Activated CD8-positive, alpha-beta memory T cell treated with anti-CD3 and anti-CD28 coated beads, Interleukin-2, amount 10 ng/mL, durations not matched to agents 7 days and 5 days (primary cell): ENCODE results near the gene TRAF3. TPM values are rescaled to one million over a fixed set of nuclear protein-coding genes. Genes with fewer than 3 reads are reported as not detected.
A peak's percentile ranks its signal among the peaks of the same experiment; 100 is the strongest.

ENCODE experiments used
- ATAC-seq: fragments of 150-1000 bp; cut with Tn5 transposase; one replicate; pipeline ENCODE4 v1.10.0; 2021; ENCODE audit warnings: moderate library complexity
- CTCF ChIA-PET: fragments of 350-600 bp; sonication (Branson Sonifier 250); formaldehyde crosslinking; loops from one replicate; lab custom pipeline; 2021; ENCODE audit warnings: antibody characterized with exemption; lab: Charles Lee
- DNase-seq: peaks from one replicate; pipeline ENCODE4 v3.0.0-alpha.2; 2020
- H3K27ac Mint-ChIP-seq: one replicate; pipeline ENCODE4 v1.8.0; 2021; ENCODE audit warnings: mild to moderate bottlenecking, mixed read lengths
- H3K27me3 Mint-ChIP-seq: one replicate; pipeline ENCODE4 v1.8.0; 2021; ENCODE audit warnings: mixed read lengths
- H3K36me3 Mint-ChIP-seq: one replicate; pipeline ENCODE4 v1.8.0; 2021; ENCODE audit warnings: mild to moderate bottlenecking, mixed read lengths
- H3K4me1 Mint-ChIP-seq: one replicate; pipeline ENCODE4 v1.8.0; 2021; ENCODE audit warnings: mixed read lengths
- H3K4me3 Mint-ChIP-seq: one replicate; pipeline ENCODE4 v1.8.0; 2021; ENCODE audit warnings: mild to moderate bottlenecking, moderate library complexity, mixed read lengths
- H3K9me3 Mint-ChIP-seq: one replicate; pipeline ENCODE4 v1.8.0; 2022; ENCODE audit warnings: low read depth, mixed read lengths
- total RNA-seq, 2 experiments: library from RNA; stranded (reverse); gene quantifications; one replicate each; pipeline ENCODE4 v1.2.3, GENCODE V29; 2021

Gene TRAF3
- total RNA-seq, 2 experiments from 2014 or later: 49.5 to 78.1 TPM

GRCh38 chr14:102914474-102915291 is 137.4 kb downstream of the TRAF3 start:
- Mint-ChIP-seq H3K9me3 (no peaks in the 10 kb centered on the region), H3K4me1 (peaks cover 5% of the 10 kb centered on the region), H3K4me3 (no peak overlapping the region), H3K27me3 (no peaks in the 10 kb centered on the region), H3K27ac (no peak overlapping the region), H3K36me3 (no peaks in the 10 kb centered on the region)
- CTCF ChIA-PET: interaction anchor here (0.6 kb wide), 1 partner anchor 965 kb away, joined by 3 read pairs; no protein-coding TSS in a partner anchor
- DNase-seq (no peak), ATAC-seq (no peak)

GRCh38 chr14:102915292-102916110 is 138.3 kb downstream of the TRAF3 start:
- CTCF ChIA-PET: interaction anchor here (0.6 kb wide), 1 partner anchor 966 kb away, joined by 3 read pairs; no protein-coding TSS in a partner anchor
- Mint-ChIP-seq H3K27me3 (no peaks in the 10 kb centered on the region), H3K4me3 (no peak overlapping the region), H3K27ac (no peak overlapping the region), H3K4me1 (peaks cover 5% of the 10 kb centered on the region), H3K9me3 (no peaks in the 10 kb centered on the region), H3K36me3 (no peaks in the 10 kb centered on the region)
- ATAC-seq (no peak), DNase-seq (no peak)

- no peak for DNase-seq
- peaks cover 5% of the 10 kb centered on the region for H3K4me1 Mint-ChIP-seq
- no peaks in the 10 kb centered on the region for H3K36me3 Mint-ChIP-seq
- no peak overlapping the region for H3K4me3 Mint-ChIP-seq
- no peak for ATAC-seq
- CTCF ChIA-PET: interaction anchor here (1.5 kb wide), 1 partner anchor 97 kb away, joined by 3 read pairs; no protein-coding TSS in a partner anchor
- H3K9me3 Mint-ChIP-seq: no peaks in the 10 kb centered on the region
- H3K27ac Mint-ChIP-seq: no peak overlapping the region
- no peaks in the 10 kb centered on the region for H3K27me3 Mint-ChIP-seq
Observed at GRCh38 chr14:102916347-102917055, 139.3 kb downstream of the TRAF3 start.

- peaks cover 5% of the 10 kb centered on the region for H3K4me1 Mint-ChIP-seq
- ATAC-seq: no peak
- H3K27me3 Mint-ChIP-seq: no peaks in the 10 kb centered on the region
- no peak overlapping the region for H3K27ac Mint-ChIP-seq
- no peaks in the 10 kb centered on the region for H3K9me3 Mint-ChIP-seq
- CTCF ChIA-PET: interaction anchor here (1.5 kb wide), 1 partner anchor 98 kb away, joined by 3 read pairs; no protein-coding TSS in a partner anchor
- no peak overlapping the region for H3K4me3 Mint-ChIP-seq
- no peaks in the 10 kb centered on the region for H3K36me3 Mint-ChIP-seq
- DNase-seq: no peak
Observed at GRCh38 chr14:102917056-102917385, 139.8 kb downstream of the TRAF3 start.

- Mint-ChIP-seq H3K36me3 (no peaks in the 10 kb centered on the region), H3K27ac (no peak overlapping the region), H3K4me1 (peaks cover 5% of the 10 kb centered on the region), H3K27me3 (no peaks in the 10 kb centered on the region), H3K4me3 (no peak overlapping the region), H3K9me3 (no peaks in the 10 kb centered on the region)
- DNase-seq (peak; percentile 77), ATAC-seq (peak; percentile 61)
- CTCF ChIA-PET: interaction anchor here (0.9 to 1.9 kb wide), 8 partner anchors 16 to 223 kb away, joined by 3 to 12 read pairs (median 4); no protein-coding TSS in a partner anchor
Observed at GRCh38 chr14:102917469-102918211, 140.4 kb downstream of the TRAF3 start.

- Mint-ChIP-seq H3K27me3 (peaks cover 4% of the 10 kb centered on the region), H3K36me3 (no peaks in the 10 kb centered on the region), H3K4me3 (no peak overlapping the region), H3K4me1 (peaks cover 9% of the 10 kb centered on the region), H3K9me3 (no peaks in the 10 kb centered on the region), H3K27ac (no peak overlapping the region)
- ATAC-seq (no peak), DNase-seq (no peak)
- CTCF ChIA-PET: interaction anchor here (0.9 to 1.9 kb wide), 8 partner anchors 17 to 224 kb away, joined by 3 to 12 read pairs (median 4); no protein-coding TSS in a partner anchor
Observed at GRCh38 chr14:102918438-102918837, 141.2 kb downstream of the TRAF3 start.

- H3K4me1 Mint-ChIP-seq: peaks cover 9% of the 10 kb centered on the region
- H3K36me3 Mint-ChIP-seq: no peaks in the 10 kb centered on the region
- H3K4me3 Mint-ChIP-seq: no peak overlapping the region
- DNase-seq: no peak
- ATAC-seq: no peak
- peaks cover 17% of the 10 kb centered on the region for H3K27me3 Mint-ChIP-seq
- H3K9me3 Mint-ChIP-seq: no peaks in the 10 kb centered on the region
- CTCF ChIA-PET: no interaction called here
- H3K27ac Mint-ChIP-seq: no peak overlapping the region
Observed at GRCh38 chr14:102920273-102920997, 143.2 kb downstream of the TRAF3 start.

- Mint-ChIP-seq H3K27me3 (peaks cover 22% of the 10 kb centered on the region), H3K4me1 (peaks cover 9% of the 10 kb centered on the region), H3K9me3 (no peaks in the 10 kb centered on the region), H3K4me3 (no peak overlapping the region), H3K27ac (no peak overlapping the region), H3K36me3 (no peaks in the 10 kb centered on the region)
- DNase-seq (no peak), ATAC-seq (no peak)
- CTCF ChIA-PET: no interaction called here
Observed at GRCh38 chr14:102920998-102921304, 143.7 kb downstream of the TRAF3 start.

- no peak for ATAC-seq
- no peaks in the 10 kb centered on the region for H3K36me3 Mint-ChIP-seq
- no peaks in the 10 kb centered on the region for H3K9me3 Mint-ChIP-seq
- H3K27me3 Mint-ChIP-seq: peaks cover 32% of the 10 kb centered on the region
- H3K4me3 Mint-ChIP-seq: no peak within 1 kb of the TSS
- DNase-seq: no peak
- H3K27ac Mint-ChIP-seq: no peak within 1 kb of the TSS
- peaks cover 3% of the 10 kb centered on the region for H3K4me1 Mint-ChIP-seq
- CTCF ChIA-PET: interaction anchor here (2.0 kb wide), 1 partner anchor 228 kb away, joined by 6 read pairs; no protein-coding TSS in a partner anchor
Observed at GRCh38 chr14:102922490-102923200, 145.4 kb downstream of the TRAF3 start, which contains the start of gene AMN. Gene AMN, plus strand, starts transcription at chr14:102922663. Its CDS starts 26 bp downstream, at chr14:102922689.

- Mint-ChIP-seq H3K4me1 (peaks cover 5% of the 10 kb centered on the region), H3K4me3 (no peak overlapping the region), H3K27ac (no peak overlapping the region), H3K36me3 (no peaks in the 10 kb centered on the region), H3K9me3 (no peaks in the 10 kb centered on the region), H3K27me3 (peaks cover 38% of the 10 kb centered on the region)
- ATAC-seq (no peak), DNase-seq (no peak)
- CTCF ChIA-PET: interaction anchor here (2.0 kb wide), 1 partner anchor 229 kb away, joined by 6 read pairs; no protein-coding TSS in a partner anchor
Observed at GRCh38 chr14:102923201-102923924, 146.1 kb downstream of the TRAF3 start.

GRCh38 chr14:102923925-102924486 is 146.8 kb downstream of the TRAF3 start:
- H3K36me3 Mint-ChIP-seq: no peaks in the 10 kb centered on the region
- CTCF ChIA-PET: no interaction called here
- H3K4me3 Mint-ChIP-seq: no peak overlapping the region
- DNase-seq: no peak
- ATAC-seq: no peak
- no peak overlapping the region for H3K27ac Mint-ChIP-seq
- H3K9me3 Mint-ChIP-seq: no peaks in the 10 kb centered on the region
- H3K27me3 Mint-ChIP-seq: peaks cover 42% of the 10 kb centered on the region
- H3K4me1 Mint-ChIP-seq: peaks cover 10% of the 10 kb centered on the region
